ENCODE results near the gene PRR23E. TPM values are rescaled to one million over a fixed set of nuclear protein-coding genes. Genes with fewer than 3 reads are reported as not detected.

The PRR23E gene
- total RNA-seq, 4 donors from 2014 or later, result not detected

DNA sequence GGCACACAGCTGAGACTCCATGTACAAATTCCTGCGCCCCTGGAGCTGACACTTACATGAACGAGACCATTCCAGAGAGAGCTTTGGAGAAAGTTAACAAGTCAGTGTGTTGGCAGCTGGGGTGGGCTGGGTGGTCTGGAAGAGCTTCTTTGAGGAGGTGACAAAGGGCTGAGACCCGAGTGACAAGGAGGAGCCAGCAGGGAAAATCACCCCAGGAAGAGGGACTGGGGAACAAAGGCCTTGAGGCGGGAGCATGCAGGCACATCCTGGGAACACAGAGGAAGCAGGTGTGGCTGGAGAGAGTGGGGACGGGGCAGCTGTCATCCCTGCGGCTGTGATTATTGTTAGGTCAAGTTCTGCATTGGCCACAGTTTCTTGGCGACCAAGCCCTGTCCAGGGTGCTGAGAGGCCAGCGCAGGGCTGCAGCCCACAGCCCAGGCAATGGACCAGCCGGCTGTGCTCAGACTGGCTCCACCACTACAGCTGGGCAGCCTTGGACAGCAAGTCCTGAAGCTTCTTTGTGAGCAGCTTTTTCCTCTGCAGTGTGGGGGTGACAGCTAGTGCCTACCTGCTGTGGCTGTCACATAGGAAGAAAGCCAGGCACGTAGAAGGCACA is 34.2 kb upstream of the PRR23E start:
- WGBS, 2 donors, result 30 to 40% methylated on average over 10 of the region's 10 CpGs
- H3K9me3 ChIP-seq, result no peaks in the 10 kb centered on the region

DNA sequence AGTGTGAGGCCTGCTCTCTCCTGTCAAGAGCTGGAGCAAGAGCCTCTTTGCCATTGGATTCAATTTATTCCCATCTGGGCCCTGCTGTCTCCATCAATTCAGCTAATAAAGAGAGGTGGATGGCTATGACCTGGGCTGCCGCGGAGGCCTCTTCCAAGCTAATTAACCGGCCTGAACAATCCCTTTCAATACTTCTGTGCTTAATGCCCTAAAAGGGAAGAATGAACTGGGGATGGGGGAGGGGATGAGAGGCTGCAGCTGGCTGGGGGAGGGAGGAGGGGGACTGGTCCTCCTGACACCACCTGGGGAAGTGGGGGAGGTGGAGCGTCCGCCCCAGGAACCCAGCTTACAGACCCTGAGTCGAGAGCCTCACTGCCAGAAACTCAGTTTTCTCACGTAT is 33.4 kb upstream of the PRR23E start:
- H3K36me3 ChIP-seq, result no peaks in the 10 kb centered on the region
- intact Hi-C loops (cut with DNase I), result no loop called here
- H3K4me3 ChIP-seq (replicated peaks in 1 of 3), result no peak overlapping the region
- peaks cover 0 to 6% of the 10 kb centered on the region in 2 donors for H3K4me1 ChIP-seq
- H3K27me3 ChIP-seq, result no peaks in the 10 kb centered on the region
- H3K9me3 ChIP-seq, result no peaks in the 10 kb centered on the region
- TF ChIP-seq, protein P1, sequence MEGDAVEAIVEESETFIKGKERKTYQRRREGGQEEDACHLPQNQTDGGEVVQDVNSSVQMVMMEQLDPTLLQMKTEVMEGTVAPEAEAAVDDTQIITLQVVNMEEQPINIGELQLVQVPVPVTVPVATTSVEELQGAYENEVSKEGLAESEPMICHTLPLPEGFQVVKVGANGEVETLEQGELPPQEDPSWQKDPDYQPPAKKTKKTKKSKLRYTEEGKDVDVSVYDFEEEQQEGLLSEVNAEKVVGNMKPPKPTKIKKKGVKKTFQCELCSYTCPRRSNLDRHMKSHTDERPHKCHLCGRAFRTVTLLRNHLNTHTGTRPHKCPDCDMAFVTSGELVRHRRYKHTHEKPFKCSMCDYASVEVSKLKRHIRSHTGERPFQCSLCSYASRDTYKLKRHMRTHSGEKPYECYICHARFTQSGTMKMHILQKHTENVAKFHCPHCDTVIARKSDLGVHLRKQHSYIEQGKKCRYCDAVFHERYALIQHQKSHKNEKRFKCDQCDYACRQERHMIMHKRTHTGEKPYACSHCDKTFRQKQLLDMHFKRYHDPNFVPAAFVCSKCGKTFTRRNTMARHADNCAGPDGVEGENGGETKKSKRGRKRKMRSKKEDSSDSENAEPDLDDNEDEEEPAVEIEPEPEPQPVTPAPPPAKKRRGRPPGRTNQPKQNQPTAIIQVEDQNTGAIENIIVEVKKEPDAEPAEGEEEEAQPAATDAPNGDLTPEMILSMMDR (IDR thresholded peaks at IDR 0.05), result no peak
- TF ChIP-seq POLR2A (IDR thresholded peaks at IDR 0.05), result no peak
- no peak overlapping the region for H3K27ac ChIP-seq
- no peak for DNase-seq
- WGBS, 2 donors, result 36 to 43% methylated on average over 7 of the region's 7 CpGs

More for the DNA sequence above, 34.2 kb upstream of the PRR23E start:
- no peak for TF ChIP-seq POLR2A (IDR thresholded peaks at IDR 0.05)
- TF ChIP-seq, protein P1 (IDR thresholded peaks at IDR 0.05), result no peak
- intact Hi-C loops (cut with DNase I), result no loop called here
- H3K27ac ChIP-seq, result no peak overlapping the region
- DNase-seq, result peak in 1 of 2 donors; percentile 20
- no peaks in the 10 kb centered on the region for H3K27me3 ChIP-seq
- H3K36me3 ChIP-seq, result no peaks in the 10 kb centered on the region
- no peak overlapping the region for H3K4me3 ChIP-seq (replicated peaks in 1 of 3)
- H3K4me1 ChIP-seq, result peaks cover 0 to 6% of the 10 kb centered on the region in 2 donors

DNA sequence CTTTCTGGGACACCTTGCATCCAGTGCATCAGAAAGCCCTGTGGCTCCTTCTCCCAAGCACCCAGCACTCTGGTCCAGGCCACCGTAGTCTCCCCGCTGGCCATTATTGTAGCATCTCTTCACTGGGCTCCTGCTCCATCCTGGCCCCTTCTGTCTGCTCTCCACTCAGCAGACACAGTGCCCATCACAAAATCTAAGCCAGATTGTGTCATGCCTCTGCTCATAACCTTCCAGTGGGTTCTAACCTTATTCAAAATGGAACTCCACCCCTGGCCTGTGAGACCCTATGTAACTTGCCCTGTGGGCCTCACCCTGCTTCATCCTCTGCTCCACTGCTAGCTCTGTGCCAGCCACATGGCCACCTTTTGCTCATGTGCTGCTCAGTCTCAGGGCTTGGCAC is 31.7 kb upstream of the PRR23E start:
- H3K27me3 ChIP-seq, result no peaks in the 10 kb centered on the region
- no peak for DNase-seq
- H3K27ac ChIP-seq, result no peak overlapping the region
- no peaks in the 10 kb centered on the region for H3K9me3 ChIP-seq
- 89 to 96% methylated on average over 2 of the region's 2 CpGs for WGBS, 2 donors
- no peak for TF ChIP-seq POLR2A (IDR thresholded peaks at IDR 0.05)
- TF ChIP-seq, protein P1 (IDR thresholded peaks at IDR 0.05), result no peak
- intact Hi-C loops (cut with DNase I), result no loop called here
- no peak overlapping the region for H3K4me3 ChIP-seq (replicated peaks in 1 of 3)
- peaks cover 0 to 6% of the 10 kb centered on the region in 2 donors for H3K4me1 ChIP-seq
- no peaks in the 10 kb centered on the region for H3K36me3 ChIP-seq

DNA sequence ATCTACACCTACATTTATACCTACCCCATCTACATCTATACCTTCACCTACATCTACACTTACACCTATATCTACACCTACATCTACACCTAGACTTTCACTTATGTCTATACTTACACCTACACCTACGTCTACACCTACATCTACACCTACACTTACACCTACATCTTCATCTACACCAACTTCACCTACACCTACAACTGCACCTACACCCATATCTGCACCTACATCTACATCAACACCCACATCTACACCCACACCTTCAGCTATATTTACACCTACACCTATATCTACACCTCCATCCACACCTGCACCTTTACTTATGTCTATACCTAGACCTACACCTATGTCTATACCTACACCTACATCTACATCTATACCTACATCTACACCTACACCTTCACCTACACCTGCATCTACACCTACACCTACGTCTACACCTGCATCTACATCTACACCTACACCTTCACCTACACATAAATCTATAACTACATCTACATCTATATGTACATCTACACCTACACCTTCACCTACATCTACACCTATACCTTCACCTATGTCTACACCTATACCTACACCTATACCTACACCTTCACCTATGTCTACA is 30.9 kb upstream of the PRR23E start:
- WGBS, 2 donors, result 87 to 94% methylated on average over 2 of the region's 2 CpGs
- no peak for DNase-seq
- Histone ChIP-seq H3K27me3 (no peaks in the 10 kb centered on the region), H3K9me3 (no peaks in the 10 kb centered on the region), H3K4me1 (peaks cover 0 to 2% of the 10 kb centered on the region in 2 donors), H3K4me3 (replicated peaks in 1 of 3) (no peak overlapping the region), H3K36me3 (no peaks in the 10 kb centered on the region), H3K27ac (no peak overlapping the region)
- no peak for TF ChIP-seq POLR2A (IDR thresholded peaks at IDR 0.05)
- TF ChIP-seq, protein P1 (IDR thresholded peaks at IDR 0.05), result no peak
- intact Hi-C loops (cut with DNase I), result no loop called here

DNA sequence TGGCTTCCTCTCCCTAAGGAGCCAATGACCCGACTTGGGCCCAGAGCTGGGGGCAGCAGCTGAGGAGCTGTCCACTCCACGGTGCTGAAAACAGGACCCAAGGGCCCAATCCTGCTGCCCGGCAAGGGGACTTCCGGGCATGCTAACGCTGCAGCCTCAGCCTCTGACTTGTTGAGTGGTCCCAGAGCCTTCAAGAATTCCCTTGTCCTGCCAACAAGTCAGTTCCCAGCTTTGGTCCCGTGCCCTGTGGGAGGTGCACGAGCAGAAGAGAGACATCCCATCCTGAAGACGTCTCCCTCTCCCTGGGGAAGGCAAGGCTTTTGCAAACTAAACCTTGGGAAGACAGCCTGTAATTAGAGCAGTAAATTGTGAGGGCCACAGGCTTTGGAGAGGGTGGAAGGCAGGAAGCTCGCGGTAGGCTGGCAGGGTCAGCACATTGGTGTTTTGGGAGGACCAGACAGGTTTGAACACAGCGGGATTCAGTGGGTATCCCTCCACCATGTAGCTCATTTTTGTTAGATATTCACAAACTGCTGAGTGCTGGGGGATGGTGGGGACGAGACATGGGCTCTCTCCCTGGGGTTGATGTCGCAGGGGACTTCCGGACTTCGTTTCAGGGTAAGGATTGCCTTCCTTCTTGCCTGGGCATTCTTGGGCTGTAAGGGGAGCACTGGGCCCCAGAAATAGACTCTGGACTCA is 29.8 kb upstream of the PRR23E start:
- no peak overlapping the region for H3K27ac ChIP-seq
- no peaks in the 10 kb centered on the region for H3K9me3 ChIP-seq
- DNase-seq, result peak in 1 of 2 donors; percentile 26
- no peak overlapping the region for H3K4me3 ChIP-seq (replicated peaks in 1 of 3)
- 40 to 48% methylated on average over 15 of the region's 15 CpGs for WGBS, 2 donors
- intact Hi-C loops (cut with DNase I), result no loop called here
- TF ChIP-seq, protein P1 (IDR thresholded peaks at IDR 0.05), result no peak
- no peak for TF ChIP-seq POLR2A (IDR thresholded peaks at IDR 0.05)
- H3K36me3 ChIP-seq, result no peaks in the 10 kb centered on the region
- H3K4me1 ChIP-seq, result no peaks in the 10 kb centered on the region
- no peaks in the 10 kb centered on the region for H3K27me3 ChIP-seq
